ENCODE data around the gene GTF3C6. TPM values are rescaled to one million over a fixed set of nuclear protein-coding genes. Genes with fewer than 3 reads are reported as not detected.
"Not testable (repeated sequence)": the region's sequence is repeated elsewhere in the genome, so short reads cannot be mapped to it uniquely, and the experiment has no call there.

GTF3C6 gene
- total RNA-seq, 1 experiment from 2014 or later, result 146 TPM

- CTCF ChIA-PET, result interaction anchor here (0.6 kb wide), 1 partner anchor 476 kb away, joined by 3 read pairs; no protein-coding TSS in a partner anchor
- intact Hi-C loops (cut with micrococcal nuclease; ENCODE audit: unreplicated experiment), result no loop called here
- no TSS peak for BruUV-seq (replicated peaks)
- H3K27ac ChIP-seq (ENCODE audit: low read length), result no peak overlapping the region; the same call in 1 of the 2 replicates
- H3K4me1 ChIP-seq (ENCODE audit: control insufficient read depth, insufficient read depth, low read length), result peaks cover 4% of the 10 kb centered on the region
- H3K27me3 ChIP-seq (ENCODE audit: control insufficient read depth, insufficient read depth, low read length), result no peaks in the 10 kb centered on the region
- POLR2A ChIA-PET, result interaction anchor here (0.7 to 0.8 kb wide), 4 partner anchors 14 to 431 kb away, joined by 3 to 4 read pairs (median 4); no protein-coding TSS in a partner anchor
- H3K4me3 ChIP-seq (ENCODE audit: low read depth in 2 of 2, low read length in 2 of 2), result no peak overlapping the region
- no peak for ATAC-seq
- peaks cover 6% of the 10 kb centered on the region for H3K36me3 ChIP-seq (ENCODE audit: control insufficient read depth, insufficient read depth, low read length)
- TF ChIP-seq, protein P1, sequence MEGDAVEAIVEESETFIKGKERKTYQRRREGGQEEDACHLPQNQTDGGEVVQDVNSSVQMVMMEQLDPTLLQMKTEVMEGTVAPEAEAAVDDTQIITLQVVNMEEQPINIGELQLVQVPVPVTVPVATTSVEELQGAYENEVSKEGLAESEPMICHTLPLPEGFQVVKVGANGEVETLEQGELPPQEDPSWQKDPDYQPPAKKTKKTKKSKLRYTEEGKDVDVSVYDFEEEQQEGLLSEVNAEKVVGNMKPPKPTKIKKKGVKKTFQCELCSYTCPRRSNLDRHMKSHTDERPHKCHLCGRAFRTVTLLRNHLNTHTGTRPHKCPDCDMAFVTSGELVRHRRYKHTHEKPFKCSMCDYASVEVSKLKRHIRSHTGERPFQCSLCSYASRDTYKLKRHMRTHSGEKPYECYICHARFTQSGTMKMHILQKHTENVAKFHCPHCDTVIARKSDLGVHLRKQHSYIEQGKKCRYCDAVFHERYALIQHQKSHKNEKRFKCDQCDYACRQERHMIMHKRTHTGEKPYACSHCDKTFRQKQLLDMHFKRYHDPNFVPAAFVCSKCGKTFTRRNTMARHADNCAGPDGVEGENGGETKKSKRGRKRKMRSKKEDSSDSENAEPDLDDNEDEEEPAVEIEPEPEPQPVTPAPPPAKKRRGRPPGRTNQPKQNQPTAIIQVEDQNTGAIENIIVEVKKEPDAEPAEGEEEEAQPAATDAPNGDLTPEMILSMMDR (IDR thresholded peaks at IDR 0.05), result no peak
- TF ChIP-seq SIN3A (IDR thresholded peaks at IDR 0.05; ENCODE audit: borderline replicate concordance, insufficient read depth, low read depth, low read length) (no peak), POLR2AphosphoS5 (IDR thresholded peaks at IDR 0.05; ENCODE audit: low read depth, low read length) (no peak), REST (IDR thresholded peaks at IDR 0.05; ENCODE audit: insufficient read depth in 1 of 2, low read depth in 2 of 2, low read length in 1 of 2) (no peak), TCF7L2 (IDR thresholded peaks at IDR 0.05; ENCODE audit: low read depth, low read length) (no peak)
- DNase-seq (ENCODE audit: low read depth, low spot score), result no peak
- H3K9me3 ChIP-seq (ENCODE audit: control insufficient read depth, insufficient read depth, low read depth, low read length), result no peaks in the 10 kb centered on the region
- in situ Hi-C loops (cut with HindIII; ENCODE audit: low pct_unique_long_range_greater_than_20kb, low sequenced_read_pairs), result no loop called here
These were observed 1.5 kb downstream of the GTF3C6 start for GRCh38 chr6:110960014-110960390.

- DNase-seq (ENCODE audit: low read depth, low spot score); ATAC-seq; intact Hi-C loops (cut with micrococcal nuclease; ENCODE audit: unreplicated experiment); H3K9me3 ChIP-seq (ENCODE audit: control insufficient read depth, insufficient read depth, low read depth, low read length); POLR2A ChIA-PET; BruUV-seq (replicated peaks); CTCF ChIA-PET; H3K27ac ChIP-seq (ENCODE audit: low read length); H3K4me1 ChIP-seq (ENCODE audit: control insufficient read depth, insufficient read depth, low read length); in situ Hi-C loops (cut with HindIII; ENCODE audit: low pct_unique_long_range_greater_than_20kb, low sequenced_read_pairs); H3K27me3 ChIP-seq (ENCODE audit: control insufficient read depth, insufficient read depth, low read length); H3K4me3 ChIP-seq (ENCODE audit: low read depth in 2 of 2, low read length in 2 of 2): not testable (repeated sequence)
- peaks cover 11% of the 10 kb centered on the region for H3K36me3 ChIP-seq (ENCODE audit: control insufficient read depth, insufficient read depth, low read length)
These were observed 4.1 kb downstream of the GTF3C6 start for GRCh38 chr6:110962636-110963035.

- Histone ChIP-seq H3K36me3 (ENCODE audit: control insufficient read depth, insufficient read depth, low read length) (peaks cover 12% of the 10 kb centered on the region), H3K27ac (ENCODE audit: low read length) (no peak overlapping the region), H3K9me3 (ENCODE audit: control insufficient read depth, insufficient read depth, low read depth, low read length) (no peaks in the 10 kb centered on the region), H3K4me3 (ENCODE audit: low read depth in 2 of 2, low read length in 2 of 2) (no peak overlapping the region), H3K4me1 (ENCODE audit: control insufficient read depth, insufficient read depth, low read length) (no peaks in the 10 kb centered on the region), H3K27me3 (ENCODE audit: control insufficient read depth, insufficient read depth, low read length) (no peaks in the 10 kb centered on the region)
- BruUV-seq (replicated peaks), result TSS peak; percentile 43
- TF ChIP-seq, protein P1 (IDR thresholded peaks at IDR 0.05), result no peak
- TF ChIP-seq SIN3A (IDR thresholded peaks at IDR 0.05; ENCODE audit: borderline replicate concordance, insufficient read depth, low read depth, low read length) (no peak), TCF7L2 (IDR thresholded peaks at IDR 0.05; ENCODE audit: low read depth, low read length) (no peak), REST (IDR thresholded peaks at IDR 0.05; ENCODE audit: insufficient read depth in 1 of 2, low read depth in 2 of 2, low read length in 1 of 2) (no peak), POLR2AphosphoS5 (IDR thresholded peaks at IDR 0.05; ENCODE audit: low read depth, low read length) (no peak)
- ATAC-seq (no peak), DNase-seq (ENCODE audit: low read depth, low spot score) (no peak)
- intact Hi-C loops (cut with micrococcal nuclease; ENCODE audit: unreplicated experiment) (no loop called here), in situ Hi-C loops (cut with HindIII; ENCODE audit: low pct_unique_long_range_greater_than_20kb, low sequenced_read_pairs) (no loop called here)
- POLR2A ChIA-PET, result interaction anchor here (0.9 kb wide), 1 partner anchor 92 kb away, joined by 4 read pairs; the partner anchor contains the start of gene AMD1
- CTCF ChIA-PET, result interaction anchor here (0.7 kb wide), 1 partner anchor 438 kb away, joined by 18 read pairs; no protein-coding TSS in a partner anchor
These were observed 7.2 kb downstream of the GTF3C6 start for GRCh38 chr6:110965629-110966229.

All from Panc1 (cell line).